ENCODE measurements around the gene BTBD18. TPM values are rescaled to one million over a fixed set of nuclear protein-coding genes. Genes with fewer than 3 reads are reported as not detected.

The BTBD18 gene
- total and polyA plus RNA-seq, 10 of the 15 experiments (the other 5 are each of a cell fraction or from before 2014, with no cell fraction given), result 0.05 to 0.58 (median 0.19) TPM; not detected in 6

DNA sequence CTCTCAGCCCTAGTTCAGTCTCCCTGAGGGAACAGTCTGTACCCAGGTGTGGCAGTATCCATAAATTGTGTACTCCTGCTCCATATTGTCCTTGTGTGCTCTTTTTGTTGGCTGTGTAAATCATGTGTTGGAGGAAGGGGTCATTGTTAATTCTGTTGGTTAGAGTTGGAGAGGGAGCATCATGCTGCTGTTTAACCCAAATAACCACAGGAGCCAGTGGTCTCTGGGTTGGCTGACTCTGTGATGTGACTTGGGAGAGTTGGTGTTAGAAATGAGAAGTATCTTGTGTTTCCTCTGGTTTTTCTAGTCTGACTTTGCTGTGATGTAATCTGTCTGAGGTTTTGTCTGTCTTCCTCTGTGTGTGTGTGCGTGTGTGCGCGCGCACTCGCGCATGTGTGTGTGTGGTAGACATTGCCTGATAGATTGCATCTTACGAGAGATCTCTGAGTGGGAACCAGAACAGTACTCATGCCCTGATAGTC is 40.5 kb upstream of the BTBD18 start (continued):
- TF ChIP-seq MXI1 (IDR thresholded peaks at IDR 0.05; ENCODE audit: low read depth, low read length) (peak; percentile 68; the same call in 1 of the 2 replicates), BACH1 (IDR thresholded peaks at IDR 0.05; ENCODE audit: borderline replicate concordance) (no peak), POLR2A (IDR thresholded peaks at IDR 0.05; ENCODE audit: low read depth, low read length) (peak; percentile 62; the same call in 1 of the 2 replicates), SUPT20H (IDR thresholded peaks at IDR 0.05; ENCODE audit: borderline replicate concordance, control insufficient read depth, low read depth, low read length) (no peak), NRF1 (conservative IDR thresholded peaks at IDR 0.05; ENCODE audit: low read depth, low read length) (peak; percentile 59), FOXK2 (IDR thresholded peaks at IDR 0.05) (no peak), CHD4 (IDR thresholded peaks at IDR 0.05) (no peak), SUZ12 (IDR thresholded peaks at IDR 0.05; ENCODE audit: unreplicated experiment) (no peak), STAT3 (IDR thresholded peaks at IDR 0.05; ENCODE audit: low read depth, low read length) (no peak), CEBPB (IDR thresholded peaks at IDR 0.05; ENCODE audit: borderline replicate concordance in 1 of 2, low read depth in 2 of 2, low read length in 2 of 2) (peak in 1 of 2 experiments; percentile 38; a peak in 1 of 4 replicates), NFIC (IDR thresholded peaks at IDR 0.05; ENCODE audit: low read depth, low read length) (peak; percentile 84), BCL11A (IDR thresholded peaks at IDR 0.05; ENCODE audit: low read depth, low read length) (0 out of 2 replicates have a peak, but pooled peaks have one; percentile 57), IKZF2 (IDR thresholded peaks at IDR 0.05) (peak; percentile 86 to 87), RUNX3 (IDR thresholded peaks at IDR 0.05; ENCODE audit: low read length) (peak; percentile 99), SMC3 (IDR thresholded peaks at IDR 0.05; ENCODE audit: borderline replicate concordance, low read length) (no peak), EED (IDR thresholded peaks at IDR 0.05; ENCODE audit: low read depth) (peak; percentile 75; the same call in 1 of the 2 replicates), NFYA (IDR thresholded peaks at IDR 0.05; ENCODE audit: borderline replicate concordance, low read depth, low read length) (no peak), ZNF217 (IDR thresholded peaks at IDR 0.05) (no peak), SMARCA5 (IDR thresholded peaks at IDR 0.05) (peak; percentile 58; the same call in 1 of the 2 replicates), RFX5 (IDR thresholded peaks at IDR 0.05; ENCODE audit: low read depth, low read length) (no peak)
- TF ChIP-seq, protein P1, sequence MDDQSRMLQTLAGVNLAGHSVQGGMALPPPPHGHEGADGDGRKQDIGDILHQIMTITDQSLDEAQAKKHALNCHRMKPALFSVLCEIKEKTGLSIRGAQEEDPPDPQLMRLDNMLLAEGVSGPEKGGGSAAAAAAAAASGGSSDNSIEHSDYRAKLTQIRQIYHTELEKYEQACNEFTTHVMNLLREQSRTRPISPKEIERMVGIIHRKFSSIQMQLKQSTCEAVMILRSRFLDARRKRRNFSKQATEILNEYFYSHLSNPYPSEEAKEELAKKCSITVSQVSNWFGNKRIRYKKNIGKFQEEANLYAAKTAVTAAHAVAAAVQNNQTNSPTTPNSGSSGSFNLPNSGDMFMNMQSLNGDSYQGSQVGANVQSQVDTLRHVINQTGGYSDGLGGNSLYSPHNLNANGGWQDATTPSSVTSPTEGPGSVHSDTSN (IDR thresholded peaks at IDR 0.05; ENCODE audit: insufficient replicate concordance, low read depth, low read length), result no peak
- TF ChIP-seq, protein P2, sequence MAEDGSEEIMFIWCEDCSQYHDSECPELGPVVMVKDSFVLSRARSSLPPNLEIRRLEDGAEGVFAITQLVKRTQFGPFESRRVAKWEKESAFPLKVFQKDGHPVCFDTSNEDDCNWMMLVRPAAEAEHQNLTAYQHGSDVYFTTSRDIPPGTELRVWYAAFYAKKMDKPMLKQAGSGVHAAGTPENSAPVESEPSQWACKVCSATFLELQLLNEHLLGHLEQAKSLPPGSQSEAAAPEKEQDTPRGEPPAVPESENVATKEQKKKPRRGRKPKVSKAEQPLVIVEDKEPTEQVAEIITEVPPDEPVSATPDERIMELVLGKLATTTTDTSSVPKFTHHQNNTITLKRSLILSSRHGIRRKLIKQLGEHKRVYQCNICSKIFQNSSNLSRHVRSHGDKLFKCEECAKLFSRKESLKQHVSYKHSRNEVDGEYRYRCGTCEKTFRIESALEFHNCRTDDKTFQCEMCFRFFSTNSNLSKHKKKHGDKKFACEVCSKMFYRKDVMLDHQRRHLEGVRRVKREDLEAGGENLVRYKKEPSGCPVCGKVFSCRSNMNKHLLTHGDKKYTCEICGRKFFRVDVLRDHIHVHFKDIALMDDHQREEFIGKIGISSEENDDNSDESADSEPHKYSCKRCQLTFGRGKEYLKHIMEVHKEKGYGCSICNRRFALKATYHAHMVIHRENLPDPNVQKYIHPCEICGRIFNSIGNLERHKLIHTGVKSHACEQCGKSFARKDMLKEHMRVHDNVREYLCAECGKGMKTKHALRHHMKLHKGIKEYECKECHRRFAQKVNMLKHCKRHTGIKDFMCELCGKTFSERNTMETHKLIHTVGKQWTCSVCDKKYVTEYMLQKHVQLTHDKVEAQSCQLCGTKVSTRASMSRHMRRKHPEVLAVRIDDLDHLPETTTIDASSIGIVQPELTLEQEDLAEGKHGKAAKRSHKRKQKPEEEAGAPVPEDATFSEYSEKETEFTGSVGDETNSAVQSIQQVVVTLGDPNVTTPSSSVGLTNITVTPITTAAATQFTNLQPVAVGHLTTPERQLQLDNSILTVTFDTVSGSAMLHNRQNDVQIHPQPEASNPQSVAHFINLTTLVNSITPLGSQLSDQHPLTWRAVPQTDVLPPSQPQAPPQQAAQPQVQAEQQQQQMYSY (CRISPR knock-in tag; IDR thresholded peaks at IDR 0.05), result no peak
- TF ChIP-seq, protein P3, sequence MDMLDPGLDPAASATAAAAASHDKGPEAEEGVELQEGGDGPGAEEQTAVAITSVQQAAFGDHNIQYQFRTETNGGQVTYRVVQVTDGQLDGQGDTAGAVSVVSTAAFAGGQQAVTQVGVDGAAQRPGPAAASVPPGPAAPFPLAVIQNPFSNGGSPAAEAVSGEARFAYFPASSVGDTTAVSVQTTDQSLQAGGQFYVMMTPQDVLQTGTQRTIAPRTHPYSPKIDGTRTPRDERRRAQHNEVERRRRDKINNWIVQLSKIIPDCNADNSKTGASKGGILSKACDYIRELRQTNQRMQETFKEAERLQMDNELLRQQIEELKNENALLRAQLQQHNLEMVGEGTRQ (IDR thresholded peaks at IDR 0.05; ENCODE audit: borderline replicate concordance, low read depth, low read length), result no peak
- TF ChIP-seq, protein P4, sequence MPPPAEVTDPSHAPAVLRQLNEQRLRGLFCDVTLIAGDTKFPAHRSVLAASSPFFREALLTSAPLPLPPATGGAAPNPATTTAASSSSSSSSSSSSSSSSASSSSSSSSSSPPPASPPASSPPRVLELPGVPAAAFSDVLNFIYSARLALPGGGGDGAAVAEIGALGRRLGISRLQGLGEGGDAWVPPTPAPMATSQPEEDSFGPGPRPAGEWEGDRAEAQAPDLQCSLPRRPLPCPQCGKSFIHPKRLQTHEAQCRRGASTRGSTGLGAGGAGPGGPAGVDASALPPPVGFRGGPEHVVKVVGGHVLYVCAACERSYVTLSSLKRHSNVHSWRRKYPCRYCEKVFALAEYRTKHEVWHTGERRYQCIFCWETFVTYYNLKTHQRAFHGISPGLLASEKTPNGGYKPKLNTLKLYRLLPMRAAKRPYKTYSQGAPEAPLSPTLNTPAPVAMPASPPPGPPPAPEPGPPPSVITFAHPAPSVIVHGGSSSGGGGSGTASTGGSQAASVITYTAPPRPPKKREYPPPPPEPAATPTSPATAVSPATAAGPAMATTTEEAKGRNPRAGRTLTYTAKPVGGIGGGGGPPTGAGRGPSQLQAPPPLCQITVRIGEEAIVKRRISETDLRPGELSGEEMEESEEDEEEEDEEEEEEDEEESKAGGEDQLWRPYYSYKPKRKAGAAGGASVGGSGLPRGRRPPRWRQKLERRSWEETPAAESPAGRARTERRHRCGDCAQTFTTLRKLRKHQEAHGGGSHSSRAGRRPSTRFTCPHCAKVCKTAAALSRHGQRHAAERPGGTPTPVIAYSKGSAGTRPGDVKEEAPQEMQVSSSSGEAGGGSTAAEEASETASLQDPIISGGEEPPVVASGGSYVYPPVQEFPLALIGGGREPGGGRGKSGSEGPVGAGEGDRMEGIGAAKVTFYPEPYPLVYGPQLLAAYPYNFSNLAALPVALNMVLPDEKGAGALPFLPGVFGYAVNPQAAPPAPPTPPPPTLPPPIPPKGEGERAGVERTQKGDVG (CRISPR knock-in tag; IDR thresholded peaks at IDR 0.05), result no peak
